Measurements from ENCODE around the gene COL12A1.

COL12A1 gene

GRCh38 chr6:75076009-75076408 is 129.8 kb downstream of the COL12A1 start:
- DNase-seq (ENCODE audit: insufficient read length, low spot score) (no peak), FAIRE-seq (no peak)

DNA sequence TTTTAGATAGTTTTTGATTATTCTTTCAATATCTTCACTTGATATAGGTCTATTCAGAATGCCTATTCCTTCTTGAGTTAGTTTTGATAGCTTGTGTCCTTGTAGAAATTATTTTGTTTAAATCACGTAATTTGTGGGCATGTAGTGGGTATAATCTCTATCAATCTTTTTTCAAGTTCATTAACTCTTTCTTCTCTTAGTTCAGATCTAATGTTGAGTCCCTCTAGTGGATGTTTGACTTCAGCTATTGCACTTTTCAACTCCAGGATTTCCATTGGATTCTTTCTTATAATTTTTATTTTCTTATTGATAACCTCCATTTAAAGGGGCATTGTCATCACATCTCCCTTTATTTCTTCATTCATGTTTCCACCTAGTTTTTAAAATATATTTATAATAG is 135.6 kb downstream of the COL12A1 start:
- DNase-seq (ENCODE audit: insufficient read length, low spot score) (no peak), FAIRE-seq (no peak)

DNA sequence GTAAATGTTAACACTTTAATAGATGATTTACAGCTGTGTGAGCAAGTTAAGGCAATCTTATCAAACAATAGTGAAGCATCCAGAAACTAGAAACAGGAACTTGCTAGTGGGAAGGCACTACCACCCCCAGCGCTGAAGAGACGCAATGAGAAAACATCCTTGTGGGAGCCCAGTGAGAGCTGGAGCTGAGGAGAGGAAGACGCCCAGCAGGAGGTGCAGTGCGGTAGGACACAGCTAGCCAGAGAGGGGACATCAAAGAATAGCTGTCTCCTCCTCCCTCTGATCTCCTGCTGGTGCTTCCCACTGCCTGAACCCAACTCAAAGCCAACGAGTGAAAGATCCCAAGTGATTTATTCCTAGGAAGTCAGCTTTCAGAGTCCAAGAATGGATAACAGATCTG is 140.3 kb downstream of the COL12A1 start:
- DNase-seq (ENCODE audit: insufficient read length, low spot score) (no peak), FAIRE-seq (no peak)

- DNase-seq (ENCODE audit: insufficient read length, low spot score) (no peak), FAIRE-seq (no peak)
Measured at GRCh38 chr6:75052491-75052890, 153.4 kb downstream of the COL12A1 start.

- FAIRE-seq, result no peak
- no peak for DNase-seq (ENCODE audit: insufficient read length, low spot score)
Measured at GRCh38 chr6:75049308-75049707, 156.5 kb downstream of the COL12A1 start.

GRCh38 chr6:75044846-75045245 is 161.0 kb downstream of the COL12A1 start:
- FAIRE-seq (no peak), DNase-seq (ENCODE audit: insufficient read length, low spot score) (no peak)

DNA sequence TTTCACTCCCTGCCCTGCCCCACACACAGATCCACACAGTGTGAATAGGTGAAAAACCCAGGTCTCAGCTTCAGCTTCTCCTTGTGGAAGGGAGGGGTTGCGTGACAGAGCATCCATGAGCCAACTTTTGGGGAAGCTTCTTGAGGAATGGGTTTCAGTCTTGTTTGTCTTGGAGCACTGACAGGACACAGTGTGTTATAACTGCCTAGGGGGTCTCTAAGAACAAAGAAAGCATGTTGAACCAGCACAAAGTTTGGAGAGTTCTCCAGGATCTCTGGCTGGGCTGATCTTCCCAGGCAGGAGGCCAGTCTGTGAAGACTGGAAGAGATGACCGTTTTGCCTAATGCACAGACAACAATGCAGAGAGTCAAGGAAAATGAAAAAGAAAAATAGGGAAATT is 164.5 kb downstream of the COL12A1 start:
- FAIRE-seq (no peak), DNase-seq (ENCODE audit: insufficient read length, low spot score) (no peak)

Data from GM19239 (cell line).